ENCODE results near the gene ZNHIT6.

- TF ChIP-seq CTCF (IDR thresholded peaks at IDR 0.05; ENCODE audit: low read depth, low read length) (no peak), MYC (IDR thresholded peaks at IDR 0.05; ENCODE audit: low read depth, low read length) (no peak)
- TF ChIP-seq, protein P1, sequence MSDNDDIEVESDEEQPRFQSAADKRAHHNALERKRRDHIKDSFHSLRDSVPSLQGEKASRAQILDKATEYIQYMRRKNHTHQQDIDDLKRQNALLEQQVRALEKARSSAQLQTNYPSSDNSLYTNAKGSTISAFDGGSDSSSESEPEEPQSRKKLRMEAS (IDR thresholded peaks at IDR 0.05; ENCODE audit: low read depth, low read length) = no peak
Observed at GRCh38 chr1:85683292-85684025, 24.8 kb downstream of the ZNHIT6 start.
